Osteoblast (primary cell): ENCODE data around the gene TNP2. TPM values are rescaled to one million over a fixed set of nuclear protein-coding genes. Genes with fewer than 3 reads are reported as not detected.

ENCODE experiments used
- DNase-seq: peaks from one replicate; pipeline ENCODE4 v3.0.0; 2011; ENCODE audit warnings: low spot score, mixed read lengths; ENCODE audit not compliant: insufficient read length; ENCODE audit errors: missing footprints
- H2AFZ ChIP-seq: 2 replicates; pipeline ENCODE4 v1.6.0; 2011; ENCODE audit warnings: mild to moderate bottlenecking, low read length
- H3K27ac ChIP-seq: 2 replicates; pipeline ENCODE4 v1.5.1; 2011; ENCODE audit warnings: mild to moderate bottlenecking, low read depth, low read length, moderate library complexity
- H3K27me3 ChIP-seq: 2 replicates; pipeline ENCODE4 v1.6.0; 2012; ENCODE audit warnings: mild to moderate bottlenecking, control low read depth, inconsistent platforms, low read length, moderate library complexity; ENCODE audit not compliant: insufficient read depth
- H3K36me3 ChIP-seq: 2 replicates; pipeline ENCODE4 v1.5.1; 2011; ENCODE audit warnings: mild to moderate bottlenecking, low read length, control low read depth, moderate library complexity; ENCODE audit not compliant: insufficient read depth
- H3K4me1 ChIP-seq: 2 replicates; pipeline ENCODE4 v1.5.1; 2011; ENCODE audit warnings: mild to moderate bottlenecking, low read length, control low read depth, moderate library complexity; ENCODE audit not compliant: insufficient read depth
- H3K4me2 ChIP-seq: 2 replicates; pipeline ENCODE4 v1.6.0; 2011; ENCODE audit warnings: mild to moderate bottlenecking, low read length; ENCODE audit not compliant: insufficient read depth
- H3K4me3 ChIP-seq: fragments of 200-600 bp; sonication (generic); 3 replicates; pipeline ENCODE4 v1.5.1; 2012; ENCODE audit warnings: mild to moderate bottlenecking, low read length, inconsistent platforms; ENCODE audit not compliant: insufficient read depth
- H3K79me2 ChIP-seq: 2 replicates; pipeline ENCODE4 v1.6.0; 2012; ENCODE audit warnings: mild to moderate bottlenecking, low read length, control low read depth, inconsistent platforms; ENCODE audit not compliant: insufficient read depth
- H3K9me3 ChIP-seq: 2 replicates; pipeline ENCODE4 v1.5.1; 2011; ENCODE audit warnings: low read depth, low read length, control low read depth
- H4K20me1 ChIP-seq: 2 replicates; pipeline ENCODE4 v1.6.0; 2012; ENCODE audit warnings: mild to moderate bottlenecking, low read length, control low read depth; ENCODE audit not compliant: insufficient read depth
- CTCF ChIP-seq: IDR thresholded peaks from 2 replicates; pipeline ENCODE4 v1.5.1; 2011; ENCODE audit warnings: mild to moderate bottlenecking, low read depth, low read length, moderate library complexity; ENCODE audit errors: extremely low read depth
- total RNA-seq: library from RNA; depleted of rRNA; stranded (reverse); fragments of >200 nt; gene quantifications from 2 replicates; pipeline ENCODE4 v1.2.3, GENCODE V29; 2012

Gene TNP2
- total RNA-seq, 1 donor: not detected

GRCh38 chr16:11315510-11315909 is 46.4 kb upstream of the TNP2 start:
- TF ChIP-seq CTCF: no peak
- H3K4me3 ChIP-seq: no peak overlapping the region
- H3K4me1 ChIP-seq: peaks cover 12% of the 10 kb centered on the region
- H3K36me3 ChIP-seq: no peaks in the 10 kb centered on the region
- no peaks in the 10 kb centered on the region for H3K79me2 ChIP-seq
- H4K20me1 ChIP-seq: no peaks in the 10 kb centered on the region
- H3K9me3 ChIP-seq: no peaks in the 10 kb centered on the region
- no peak overlapping the region for H3K4me2 ChIP-seq
- peak; percentile 49 for DNase-seq
- H3K27ac ChIP-seq: no peak overlapping the region
- H2AFZ ChIP-seq: no peak overlapping the region
- no peaks in the 10 kb centered on the region for H3K27me3 ChIP-seq

DNA sequence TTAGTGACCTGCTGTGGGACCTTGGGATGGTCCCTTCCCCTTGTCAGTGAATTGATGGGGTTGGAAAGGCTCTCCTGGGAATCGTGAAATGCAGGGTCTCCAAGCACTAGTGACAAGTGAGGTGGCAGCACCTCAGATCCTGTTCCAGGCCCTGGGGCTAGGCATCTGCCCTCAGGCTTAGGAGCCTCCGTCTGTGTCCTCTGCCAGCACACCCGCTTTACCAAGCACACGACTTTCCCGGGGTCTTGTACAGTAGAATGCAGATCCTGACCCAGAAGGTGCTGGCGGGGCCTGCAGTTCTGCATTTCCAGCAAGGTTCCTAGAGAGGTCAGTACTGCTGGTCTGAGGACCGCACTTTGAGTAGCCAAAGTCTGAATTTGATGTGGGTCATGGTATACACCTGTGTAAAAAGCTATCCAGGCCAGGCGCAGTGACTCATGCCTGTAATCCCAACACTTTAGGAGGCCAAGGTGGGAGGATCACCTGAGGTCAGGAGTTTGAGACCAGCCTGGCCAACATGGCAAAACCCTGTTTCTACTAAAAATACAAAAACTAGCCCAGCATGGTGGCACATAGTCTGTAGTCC is 45.3 kb upstream of the TNP2 start:
- no peak overlapping the region for H3K27ac ChIP-seq
- H2AFZ ChIP-seq: no peak overlapping the region
- no peak overlapping the region for H3K4me2 ChIP-seq
- DNase-seq: no peak
- no peak overlapping the region for H3K4me3 ChIP-seq
- no peaks in the 10 kb centered on the region for H3K79me2 ChIP-seq
- H4K20me1 ChIP-seq: no peaks in the 10 kb centered on the region
- H3K4me1 ChIP-seq: peaks cover 12% of the 10 kb centered on the region
- H3K9me3 ChIP-seq: no peaks in the 10 kb centered on the region
- TF ChIP-seq CTCF: no peak
- no peaks in the 10 kb centered on the region for H3K36me3 ChIP-seq
- H3K27me3 ChIP-seq: no peaks in the 10 kb centered on the region

DNA sequence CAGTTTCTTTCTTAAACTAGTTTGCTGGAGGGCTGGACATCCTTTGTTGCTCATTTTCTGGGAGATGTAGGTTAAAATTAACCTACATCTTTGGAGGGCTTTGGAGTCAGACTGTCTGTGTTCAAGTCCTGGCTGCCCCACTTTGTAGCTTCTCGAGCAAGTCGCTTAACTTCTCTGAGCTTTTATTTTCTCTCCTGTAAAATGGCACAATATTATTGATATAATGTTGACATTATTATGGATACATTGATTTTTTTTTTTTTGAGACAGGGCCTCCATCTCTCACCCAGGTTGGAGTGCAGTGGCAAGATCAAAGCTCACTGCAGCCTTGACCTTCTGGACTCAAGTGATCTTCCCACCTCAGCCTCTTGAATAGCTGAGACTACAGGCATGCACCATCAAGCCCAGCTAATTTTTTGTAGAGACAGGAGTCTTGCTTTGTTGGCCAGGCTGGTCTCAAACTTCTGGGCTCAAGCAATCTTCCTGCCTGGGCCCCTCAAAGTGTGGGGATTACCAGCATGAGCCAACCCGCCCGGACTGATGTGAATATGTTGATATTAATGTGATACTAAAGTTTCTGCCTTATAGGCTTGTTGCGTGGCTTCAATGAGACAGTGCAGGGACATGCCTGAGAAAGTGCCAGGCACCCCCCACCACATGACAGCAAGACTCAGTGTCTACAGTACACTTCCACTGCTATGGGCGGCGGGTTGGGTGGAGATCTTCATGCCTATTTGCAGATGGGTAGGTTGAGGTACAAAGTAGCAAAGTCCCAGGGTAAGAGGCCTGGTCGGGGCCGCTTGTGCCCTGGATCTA is 44.6 kb upstream of the TNP2 start:
- Histone ChIP-seq H3K4me3 (no peak overlapping the region), H3K4me2 (no peak overlapping the region), H3K36me3 (no peaks in the 10 kb centered on the region), H3K27me3 (no peaks in the 10 kb centered on the region), H2AFZ (no peak overlapping the region), H3K27ac (no peak overlapping the region), H3K9me3 (no peaks in the 10 kb centered on the region), H4K20me1 (no peaks in the 10 kb centered on the region), H3K79me2 (no peaks in the 10 kb centered on the region), H3K4me1 (peaks cover 12% of the 10 kb centered on the region)
- DNase-seq: peak; percentile 55
- TF ChIP-seq CTCF: no peak

GRCh38 chr16:11312718-11313492 is 43.8 kb upstream of the TNP2 start:
- H3K4me2 ChIP-seq: peak overlapping the region; percentile 32

More at GRCh38 chr16:11312718-11313492, 43.8 kb upstream of the TNP2 start:
- peak; percentile 55 for DNase-seq
- H3K4me1 ChIP-seq: peaks cover 12% of the 10 kb centered on the region
- H3K9me3 ChIP-seq: no peaks in the 10 kb centered on the region
- TF ChIP-seq CTCF: no peak
- H2AFZ ChIP-seq: no peak overlapping the region
- H3K4me3 ChIP-seq: no peak overlapping the region
- no peak overlapping the region for H3K27ac ChIP-seq
- H3K27me3 ChIP-seq: no peaks in the 10 kb centered on the region
- no peaks in the 10 kb centered on the region for H3K36me3 ChIP-seq
- H4K20me1 ChIP-seq: no peaks in the 10 kb centered on the region
- no peaks in the 10 kb centered on the region for H3K79me2 ChIP-seq
